Measurements from ENCODE around the gene PSMB2.
"Not testable (repeated sequence)": the region's sequence is repeated elsewhere in the genome, so short reads cannot be mapped to it uniquely, and the experiment has no call there.

PSMB2 gene

GRCh38 chr1:35641233-35641866 lies at the start of gene PSMB2:
Gene PSMB2 (minus strand): TSS chr1:35641526. CDS start chr1:35641432, 94 bp downstream.
- DNase-seq (ENCODE audit: low read depth, low spot score), result peak; percentile 88

GRCh38 chr1:35691080-35691479 lies 49.8 kb upstream of the PSMB2 start:
- no peak for DNase-seq (ENCODE audit: low read depth, low spot score)

- DNase-seq (ENCODE audit: low read depth, low spot score), result not testable (repeated sequence)
These were observed 48.8 kb upstream of the PSMB2 start for GRCh38 chr1:35690103-35690502.

GRCh38 chr1:35688161-35688560 lies 46.8 kb upstream of the PSMB2 start:
- no peak for DNase-seq (ENCODE audit: low read depth, low spot score)

GRCh38 chr1:35683012-35683411 lies 41.7 kb upstream of the PSMB2 start:
- DNase-seq (ENCODE audit: low read depth, low spot score), result no peak

- no peak for DNase-seq (ENCODE audit: low read depth, low spot score)
These were observed 38.9 kb upstream of the PSMB2 start for GRCh38 chr1:35680271-35680670.

GRCh38 chr1:35675773-35676172 lies 34.4 kb upstream of the PSMB2 start:
- DNase-seq (ENCODE audit: low read depth, low spot score), result no peak

- no peak for DNase-seq (ENCODE audit: low read depth, low spot score)
These were observed 32.8 kb upstream of the PSMB2 start for GRCh38 chr1:35674111-35674510.

GRCh38 chr1:35672116-35672515 lies 30.8 kb upstream of the PSMB2 start:
- no peak for DNase-seq (ENCODE audit: low read depth, low spot score)

- DNase-seq (ENCODE audit: low read depth, low spot score), result no peak
These were observed 27.2 kb upstream of the PSMB2 start for GRCh38 chr1:35668506-35668905.

- DNase-seq (ENCODE audit: low read depth, low spot score), result no peak
These were observed 25.6 kb upstream of the PSMB2 start for GRCh38 chr1:35666916-35667315.

- DNase-seq (ENCODE audit: low read depth, low spot score), result no peak
These were observed 24.9 kb upstream of the PSMB2 start for GRCh38 chr1:35666216-35666615.

- DNase-seq (ENCODE audit: low read depth, low spot score), result no peak
These were observed 22.1 kb upstream of the PSMB2 start for GRCh38 chr1:35663434-35663833.

GRCh38 chr1:35661474-35661795 lies 20.1 kb upstream of the PSMB2 start:
- DNase-seq (ENCODE audit: low read depth, low spot score), result no peak

GRCh38 chr1:35660581-35661473 lies 19.5 kb upstream of the PSMB2 start:
- DNase-seq (ENCODE audit: low read depth, low spot score), result no peak

- no peak for DNase-seq (ENCODE audit: low read depth, low spot score)
These were observed 18.3 kb upstream of the PSMB2 start for GRCh38 chr1:35659589-35659988.

- no peak for DNase-seq (ENCODE audit: low read depth, low spot score)
These were observed 16.5 kb upstream of the PSMB2 start for GRCh38 chr1:35657851-35658250.

GRCh38 chr1:35656863-35657232 lies 15.5 kb upstream of the PSMB2 start:
- no peak for DNase-seq (ENCODE audit: low read depth, low spot score)

GRCh38 chr1:35656148-35656862 lies 15.0 kb upstream of the PSMB2 start:
- no peak for DNase-seq (ENCODE audit: low read depth, low spot score)

GRCh38 chr1:35655196-35655595 lies 13.9 kb upstream of the PSMB2 start:
- DNase-seq (ENCODE audit: low read depth, low spot score), result no peak

GRCh38 chr1:35650416-35650815 lies 9.1 kb upstream of the PSMB2 start:
- DNase-seq (ENCODE audit: low read depth, low spot score), result no peak

GRCh38 chr1:35646043-35646442 lies 4.7 kb upstream of the PSMB2 start:
- DNase-seq (ENCODE audit: low read depth, low spot score), result no peak

- DNase-seq (ENCODE audit: low read depth, low spot score), result no peak
These were observed 2.9 kb upstream of the PSMB2 start for GRCh38 chr1:35644204-35644603.

Measured in brain pericyte (primary cell).